ENCODE data around the gene IZUMO2.

Gene IZUMO2

DNA sequence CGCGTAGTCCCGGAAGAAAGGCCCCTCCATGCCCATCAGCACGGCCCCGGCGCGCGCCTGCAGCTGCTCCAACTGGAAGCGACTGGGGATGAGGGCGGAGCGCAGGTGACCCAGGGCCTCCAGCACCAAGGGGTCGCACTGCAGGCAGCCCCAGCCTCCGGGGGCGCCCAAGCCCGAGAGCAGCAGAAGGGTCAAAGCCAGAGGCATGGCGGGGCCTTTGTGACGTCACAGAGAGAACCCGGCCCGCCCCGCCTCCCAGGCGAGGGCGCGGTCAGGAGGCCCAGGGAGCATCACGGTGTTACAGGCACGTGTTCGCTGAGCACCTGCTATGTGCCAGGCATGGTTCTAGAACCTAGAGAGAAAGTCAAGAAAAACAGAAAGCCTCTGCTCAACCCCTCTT lies at the start of gene IZUMO2:
TSS of gene IZUMO2 (minus strand) at position 294 of the 400 bp plus-strand sequence. CDS start at position 207, 87 bp downstream.
- DNase-seq (ENCODE audit: low read depth, low spot score), result no peak

DNA sequence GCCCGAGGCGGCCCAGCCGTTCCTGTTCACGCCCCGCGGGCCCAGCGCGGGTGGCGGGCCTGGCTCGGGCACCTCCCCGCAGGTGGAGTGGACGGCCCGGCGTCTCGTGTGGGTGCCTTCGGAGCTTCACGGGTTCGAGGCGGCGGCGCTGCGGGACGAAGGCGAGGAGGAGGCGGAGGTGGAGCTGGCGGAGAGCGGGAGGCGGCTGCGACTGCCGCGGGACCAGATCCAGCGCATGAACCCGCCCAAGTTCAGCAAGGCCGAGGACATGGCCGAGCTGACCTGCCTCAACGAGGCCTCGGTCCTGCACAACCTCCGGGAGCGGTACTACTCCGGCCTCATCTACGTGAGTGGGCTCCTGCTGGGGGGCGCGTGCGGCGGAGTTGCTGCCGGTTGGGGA lies 47.3 kb upstream of the IZUMO2 start:
- no peak for DNase-seq (ENCODE audit: low read depth, low spot score)

DNA sequence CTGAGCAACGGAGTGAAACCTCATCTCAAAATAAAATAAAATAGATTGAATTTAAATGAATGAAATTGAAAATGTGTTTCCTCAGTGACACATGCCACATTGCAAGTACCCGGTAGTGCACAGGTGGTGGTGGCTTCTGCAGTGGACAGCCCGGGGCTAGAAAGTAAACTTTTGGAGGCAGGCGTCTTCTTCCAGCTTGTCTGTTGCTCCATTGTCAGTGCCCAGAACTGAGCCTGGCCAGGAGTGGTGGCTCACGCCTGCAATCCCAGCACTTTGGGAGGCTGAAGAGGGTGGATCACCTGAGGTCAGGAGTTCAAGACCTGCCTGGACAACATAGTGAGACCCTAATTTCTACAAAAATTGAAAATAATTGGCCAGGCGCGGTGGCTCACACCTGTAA lies 46.0 kb upstream of the IZUMO2 start:
- no peak for DNase-seq (ENCODE audit: low read depth, low spot score)

DNA sequence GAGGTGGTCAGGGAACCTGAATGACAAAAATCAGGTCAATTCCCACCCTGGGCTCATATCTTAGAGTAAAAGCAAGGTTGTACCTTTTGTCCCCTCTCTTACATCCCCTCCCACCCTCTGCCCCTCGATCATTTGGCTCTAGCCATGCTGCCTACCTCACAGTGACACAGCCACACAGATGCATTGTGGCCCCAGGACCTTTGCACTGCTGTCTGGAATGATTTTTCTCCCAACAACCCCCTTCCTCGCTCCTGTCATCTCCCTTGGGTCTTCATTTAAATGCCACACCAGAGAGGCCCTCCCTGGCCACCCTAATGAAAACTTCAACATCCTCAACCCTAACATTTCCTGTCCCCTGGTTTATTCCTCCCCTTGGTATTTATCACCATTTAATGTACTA lies 44.6 kb upstream of the IZUMO2 start:
- no peak for DNase-seq (ENCODE audit: low read depth, low spot score)

DNA sequence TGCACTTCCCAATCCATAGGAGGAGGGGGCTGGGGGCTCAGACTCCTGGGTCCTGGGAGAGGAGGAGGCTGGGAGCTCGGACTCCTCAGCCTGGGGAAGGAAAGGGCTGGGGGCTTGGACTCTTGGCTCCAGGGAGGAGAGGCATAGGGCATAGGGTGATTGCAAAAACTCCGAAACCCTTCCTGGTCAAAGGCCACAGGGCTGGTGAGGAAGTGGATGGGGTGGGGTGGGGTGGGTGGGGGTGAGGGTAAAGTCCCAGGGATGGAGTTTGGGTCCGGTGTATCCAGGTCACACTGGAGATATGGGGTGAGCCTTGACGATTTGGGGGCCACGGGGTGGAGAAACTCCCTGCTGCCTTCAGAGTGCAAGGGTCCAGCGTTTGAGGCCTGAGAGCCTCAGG lies 43.1 kb upstream of the IZUMO2 start:
- no peak for DNase-seq (ENCODE audit: low read depth, low spot score)

DNA sequence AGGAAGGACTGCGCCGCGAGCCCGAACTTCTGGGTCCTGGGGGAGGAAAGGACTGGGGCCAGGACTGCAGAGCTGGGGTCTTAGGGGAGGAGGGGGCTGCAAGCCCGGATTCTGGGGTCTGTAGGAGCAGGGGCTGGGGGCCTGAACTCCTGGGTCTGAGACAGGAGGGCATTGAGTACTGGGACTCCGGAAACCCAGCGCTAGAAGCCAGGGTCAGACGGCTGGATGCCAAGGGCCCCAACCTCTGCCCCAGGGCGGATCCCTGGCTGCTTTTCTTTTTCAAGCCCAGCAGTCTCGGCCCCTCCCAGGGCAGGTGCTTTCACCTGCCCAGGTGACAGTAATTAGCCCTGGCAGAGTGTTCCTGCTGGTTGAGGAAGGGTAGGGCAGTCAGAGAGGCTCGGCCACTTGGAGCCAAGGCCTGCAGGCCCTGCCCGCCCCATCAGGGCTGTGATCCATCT lies 42.6 kb upstream of the IZUMO2 start:
- no peak for DNase-seq (ENCODE audit: low read depth, low spot score)

DNA sequence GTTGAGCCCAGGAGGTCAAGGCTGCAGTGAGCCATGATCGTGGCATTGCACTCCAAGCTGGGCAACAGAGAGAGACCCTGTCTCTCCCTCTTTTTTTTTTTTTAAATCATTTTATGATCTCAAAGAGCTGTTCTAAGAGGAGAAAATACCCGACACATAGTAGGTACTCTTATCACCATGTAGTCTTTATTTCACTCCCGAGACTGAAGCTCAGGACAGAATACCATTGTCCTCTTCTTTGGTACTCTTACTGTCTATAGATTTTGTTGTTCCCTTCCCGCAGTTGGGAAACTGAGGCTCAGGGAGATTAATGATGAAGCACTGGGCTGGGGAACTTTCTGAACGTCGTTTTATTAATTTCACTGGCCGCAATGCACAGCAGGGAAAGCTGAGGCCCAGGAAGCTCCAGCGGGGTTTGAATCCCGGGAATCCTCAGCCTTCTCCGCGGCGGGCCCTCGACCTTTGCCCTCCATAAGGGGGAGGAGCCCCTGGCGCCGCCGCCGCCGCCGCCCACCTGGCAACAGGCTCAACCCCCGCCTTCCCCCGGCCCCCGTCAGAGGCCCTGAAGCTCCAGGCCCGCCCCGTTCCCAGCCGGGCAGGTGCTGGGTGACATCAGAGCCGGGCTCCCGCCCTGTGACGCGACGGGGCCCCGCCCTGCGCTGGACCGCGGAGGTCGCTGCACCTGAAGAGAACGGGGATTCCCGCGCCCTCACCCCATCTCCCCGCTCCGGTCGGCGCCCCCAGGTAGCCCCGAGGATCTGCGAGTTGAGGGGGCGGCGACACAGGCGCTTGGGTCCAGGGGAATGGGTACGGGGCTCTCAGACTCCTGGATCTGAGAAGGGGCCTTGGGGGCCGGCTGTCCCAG lies 42.0 kb upstream of the IZUMO2 start:
- DNase-seq (ENCODE audit: low read depth, low spot score), result no peak

DNA sequence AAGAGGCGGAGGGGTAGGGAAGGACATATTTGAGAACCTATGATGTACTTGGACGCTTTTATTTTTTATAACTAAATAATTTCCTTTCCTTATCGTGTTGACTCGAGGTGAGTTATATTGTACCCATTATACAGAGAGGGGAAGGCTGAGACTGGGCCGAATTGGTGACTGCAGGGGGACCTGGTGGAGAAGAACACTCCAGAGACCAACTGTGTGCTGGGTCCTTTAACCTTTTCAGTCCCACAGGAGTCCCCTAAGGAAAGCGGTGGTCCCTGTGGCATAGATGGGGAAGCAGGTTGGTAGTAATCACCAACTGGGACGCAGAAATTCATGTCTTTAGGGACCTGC lies 41.0 kb upstream of the IZUMO2 start:
- no peak for DNase-seq (ENCODE audit: low read depth, low spot score)

DNA sequence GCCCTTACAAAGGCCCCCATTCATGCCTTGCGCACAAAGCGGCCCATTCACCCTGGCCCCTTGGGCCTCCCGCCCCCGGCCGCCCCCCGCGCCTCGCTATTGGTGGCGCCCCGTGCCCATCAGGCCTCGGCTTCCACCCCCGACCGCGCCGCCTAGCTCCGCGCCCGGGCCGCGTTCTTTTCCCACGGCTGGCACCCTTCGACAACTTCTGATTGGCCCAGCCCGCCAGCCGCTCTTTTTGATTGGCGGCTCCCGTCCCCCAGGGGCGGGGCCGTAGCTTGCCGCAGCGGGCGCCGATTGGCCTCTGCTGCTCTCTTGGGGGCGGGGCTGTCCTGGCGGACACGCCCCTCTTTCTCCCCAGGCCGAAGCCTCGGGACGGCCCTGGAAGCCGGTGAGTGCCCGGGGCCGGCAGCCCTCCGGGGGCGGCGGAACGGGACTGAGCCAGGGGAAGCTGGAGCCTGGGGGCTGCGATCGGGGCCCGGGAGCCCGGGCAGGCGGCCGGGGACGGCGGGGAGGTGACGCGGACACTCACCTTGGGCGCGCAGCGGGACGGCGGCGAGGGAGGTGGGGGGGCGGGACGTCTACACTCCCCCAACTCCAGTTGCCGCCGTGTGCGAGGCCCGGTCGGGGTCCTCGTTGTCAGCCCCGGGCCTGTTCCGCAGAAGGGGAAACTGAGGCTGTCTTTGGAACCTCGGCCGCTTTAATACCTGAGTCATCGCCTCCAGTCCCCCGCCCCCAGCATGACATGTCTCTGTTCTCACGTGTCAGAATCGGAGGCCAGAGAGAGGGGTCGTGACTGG lies 40.4 kb upstream of the IZUMO2 start, which contains the start of gene MYH14:
TSS of gene MYH14 (plus strand) at position 342 of the 800 bp plus-strand sequence. CDS start 6,744 bp downstream, outside the sequence.
- no peak for DNase-seq (ENCODE audit: low read depth, low spot score)

DNA sequence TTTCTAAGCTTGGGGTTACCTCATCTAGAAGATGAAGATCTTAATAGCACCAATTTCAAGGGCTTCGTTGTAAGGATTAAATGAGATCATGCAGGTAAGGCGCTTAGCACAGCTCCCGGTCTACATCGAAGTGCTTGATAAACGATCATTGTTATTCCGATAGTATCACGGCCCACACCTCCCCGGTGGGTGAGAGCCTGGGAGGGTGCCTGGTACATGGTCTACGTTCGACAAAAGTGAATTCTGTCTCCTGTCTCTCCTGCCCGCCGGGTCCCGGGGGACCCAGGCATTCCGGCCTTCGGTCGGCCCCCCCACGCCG lies 39.8 kb upstream of the IZUMO2 start:
- no peak for DNase-seq (ENCODE audit: low read depth, low spot score)

DNA sequence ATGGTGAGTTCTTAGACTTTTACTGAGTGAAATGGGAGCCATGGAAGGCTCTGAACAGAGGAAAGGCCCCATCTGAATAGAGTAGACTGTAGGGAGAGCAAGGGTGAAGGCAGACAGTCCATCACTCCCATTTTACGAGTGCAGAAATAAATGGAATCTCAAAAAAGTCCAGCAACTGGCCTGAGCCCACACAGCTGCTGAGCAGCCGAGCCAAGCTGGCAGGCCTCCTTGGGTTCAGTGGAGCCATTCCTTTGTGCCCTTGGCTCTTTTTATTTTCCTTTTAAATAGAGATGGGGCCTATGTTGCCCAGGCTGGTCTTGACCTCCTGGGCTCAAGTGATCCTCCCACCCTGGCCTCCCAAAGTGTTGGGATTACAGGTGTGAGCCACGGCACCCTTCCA lies 39.3 kb upstream of the IZUMO2 start:
- DNase-seq (ENCODE audit: low read depth, low spot score), result no peak

DNA sequence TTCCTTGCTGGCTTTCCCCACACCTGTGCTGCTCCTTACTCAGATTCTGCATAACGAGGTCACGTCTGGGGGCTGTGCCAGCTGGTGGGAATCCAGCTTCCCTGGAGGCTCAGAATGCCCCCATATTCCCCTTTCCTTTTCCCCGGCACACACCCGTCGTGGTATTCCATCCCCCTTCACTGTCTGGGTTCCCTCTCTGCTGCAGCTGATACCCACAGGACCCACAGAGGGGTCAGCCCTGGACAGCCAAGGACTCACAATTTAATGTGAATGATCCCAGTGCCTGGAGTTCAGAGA lies 36.1 kb upstream of the IZUMO2 start:
- no peak for DNase-seq (ENCODE audit: low read depth, low spot score)

DNA sequence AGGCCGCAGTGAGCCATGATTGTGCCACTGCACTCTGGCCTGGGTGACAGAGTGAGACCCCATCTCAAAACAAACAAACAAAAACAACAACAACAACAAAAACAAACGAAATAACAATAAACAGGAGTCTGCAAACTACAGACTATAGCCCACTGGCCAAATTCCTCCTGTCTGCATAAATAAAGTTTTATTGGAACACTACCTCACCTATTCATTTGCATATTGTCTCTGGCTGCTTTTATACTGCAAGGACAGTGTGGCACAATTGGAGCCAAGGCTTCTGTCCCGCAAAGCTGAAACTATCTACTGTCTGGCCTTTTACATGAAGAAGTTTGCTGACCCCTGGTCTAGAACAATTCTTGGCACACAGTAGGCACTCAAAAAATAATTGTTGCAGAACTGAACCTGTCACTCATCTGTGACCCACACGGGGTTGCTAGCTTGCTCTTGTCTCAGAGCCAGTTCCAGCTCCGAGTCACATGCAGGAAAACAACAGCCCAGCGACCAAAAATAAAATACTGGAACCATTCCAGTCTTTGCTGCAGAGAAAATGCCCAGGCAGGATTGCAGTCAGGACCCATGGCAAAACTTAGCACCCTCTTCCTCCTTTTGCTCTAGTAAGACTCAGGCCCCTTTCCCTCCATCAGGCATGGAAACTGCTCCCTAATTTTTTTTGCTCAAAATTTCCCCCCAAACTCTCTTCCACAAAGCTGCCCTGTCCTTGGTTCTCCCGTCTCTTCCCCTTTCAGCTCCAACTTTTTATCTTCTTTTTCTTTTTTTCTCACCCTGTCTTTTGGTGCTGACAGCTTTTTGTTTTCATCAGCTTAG lies 35.6 kb upstream of the IZUMO2 start:
- no peak for DNase-seq (ENCODE audit: low read depth, low spot score)

DNA sequence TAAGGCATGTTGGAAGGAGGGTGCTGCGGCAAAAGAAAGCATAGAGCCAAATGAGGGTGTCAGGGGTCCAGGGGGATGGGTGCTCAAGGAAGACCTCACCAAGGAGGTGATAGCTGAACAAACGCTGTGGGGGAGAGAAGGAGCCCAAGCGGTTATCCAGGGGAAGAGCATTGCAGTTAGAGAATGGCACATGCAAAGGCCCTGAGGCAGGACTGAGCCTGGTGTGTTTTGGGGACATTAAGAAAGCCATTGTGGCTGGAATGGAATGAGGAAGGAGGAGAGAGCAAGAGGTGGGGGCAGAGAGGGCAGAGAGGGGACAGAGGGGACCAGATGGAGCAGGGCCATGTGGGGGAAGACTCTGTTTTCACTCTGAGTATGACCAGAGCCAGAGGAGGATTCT lies 34.3 kb upstream of the IZUMO2 start:
- no peak for DNase-seq (ENCODE audit: low read depth, low spot score)

DNA sequence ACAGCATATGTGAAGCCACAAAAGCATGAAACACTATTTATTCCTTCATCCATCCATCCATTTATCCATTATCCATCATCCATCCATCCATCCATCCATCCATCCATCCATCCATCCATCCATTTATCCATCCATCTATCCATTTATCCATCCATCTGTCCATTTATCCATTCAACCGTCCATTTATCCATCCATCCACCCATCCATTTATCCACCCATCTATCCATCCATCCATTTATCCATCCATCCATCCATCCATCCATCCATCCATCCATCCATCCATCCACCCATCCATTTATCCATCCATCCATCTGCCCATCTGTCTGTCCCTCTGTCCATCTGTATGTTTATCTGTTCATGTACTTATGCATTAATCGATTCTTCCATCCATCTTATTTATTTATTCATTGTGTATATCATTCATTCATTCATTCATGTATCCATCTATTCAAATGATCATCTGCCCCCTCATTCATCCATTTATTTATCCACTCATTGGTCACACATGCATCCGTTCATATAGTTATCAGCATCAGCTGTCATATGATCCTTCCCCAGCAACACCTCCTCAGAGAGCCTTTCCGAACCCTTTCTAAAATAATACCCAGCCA lies 33.3 kb upstream of the IZUMO2 start:
- DNase-seq (ENCODE audit: low read depth, low spot score), result no peak

DNA sequence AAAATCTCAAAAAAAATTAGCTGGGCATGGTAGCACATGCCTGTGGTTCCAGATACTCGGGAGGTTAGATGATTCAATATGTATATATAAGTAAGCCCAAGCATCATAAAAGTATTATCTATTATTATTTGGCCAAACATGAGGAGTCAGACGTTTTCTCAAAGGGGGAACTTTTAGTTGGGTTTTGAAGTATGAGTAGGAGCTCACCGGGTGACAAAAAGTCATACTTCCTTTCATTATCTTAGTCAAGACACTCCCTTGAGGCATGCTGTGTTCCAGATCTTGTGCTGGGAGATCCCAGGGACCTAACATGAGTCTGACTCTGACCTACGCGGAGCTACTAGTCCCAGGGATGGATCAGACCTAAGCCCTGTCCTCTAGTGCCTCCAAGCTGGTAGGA lies 32.1 kb upstream of the IZUMO2 start:
- DNase-seq (ENCODE audit: low read depth, low spot score), result no peak

DNA sequence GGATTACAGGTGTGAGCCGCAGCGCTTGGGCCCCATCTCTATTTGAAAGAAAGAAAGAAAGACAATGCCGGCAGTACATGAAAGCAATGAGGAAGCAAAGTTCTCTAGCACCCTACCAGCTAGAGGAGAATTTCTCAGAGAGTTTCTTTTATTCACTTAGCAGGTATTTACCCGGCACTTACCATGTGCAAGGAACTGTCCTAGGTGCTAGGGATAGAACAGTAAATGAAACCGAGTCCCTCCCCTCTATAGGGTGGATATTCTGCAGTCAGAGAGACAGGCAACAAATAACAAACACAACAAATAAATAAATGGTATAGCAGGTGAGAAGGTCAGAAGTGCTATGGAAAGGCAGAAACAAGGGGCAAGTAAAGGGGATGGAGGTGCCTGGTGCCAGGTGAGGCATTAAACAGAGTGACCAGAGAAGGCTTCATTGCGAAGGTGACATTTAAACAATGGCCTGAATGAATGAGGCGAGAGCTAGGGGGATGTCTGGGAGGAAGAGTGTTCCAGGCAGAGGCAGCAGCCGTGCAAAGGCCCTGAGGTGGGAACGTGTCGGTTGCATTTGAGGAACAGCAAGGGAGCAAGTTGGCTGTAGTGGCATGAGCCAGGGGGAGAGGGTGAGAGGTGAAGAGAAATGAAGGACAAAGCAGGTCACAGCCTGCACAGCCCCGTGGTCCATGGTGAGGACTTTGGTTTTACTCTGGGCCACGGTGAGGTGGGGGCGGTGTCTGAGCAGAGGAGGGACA lies 29.6 kb upstream of the IZUMO2 start:
- no peak for DNase-seq (ENCODE audit: low read depth, low spot score)

DNA sequence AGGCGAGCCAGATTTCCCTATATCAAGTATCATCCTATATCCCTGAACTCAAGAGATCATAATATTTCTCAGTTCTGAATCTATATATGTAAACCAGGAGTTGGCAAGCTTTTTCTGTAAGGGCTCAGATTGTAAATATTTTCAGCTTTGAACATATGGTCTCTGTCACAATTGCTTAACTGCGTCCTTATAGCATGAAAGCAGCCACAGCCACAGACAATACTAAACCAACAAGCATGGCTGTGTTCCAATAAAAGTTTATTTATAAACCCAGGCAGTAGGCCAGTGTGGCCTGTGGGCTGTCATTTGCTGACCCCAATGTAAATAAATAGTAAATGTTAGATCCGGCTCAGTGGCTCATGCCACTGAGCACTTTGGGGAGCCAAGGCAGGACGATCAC lies 28.1 kb upstream of the IZUMO2 start:
- no peak for DNase-seq (ENCODE audit: low read depth, low spot score)

DNA sequence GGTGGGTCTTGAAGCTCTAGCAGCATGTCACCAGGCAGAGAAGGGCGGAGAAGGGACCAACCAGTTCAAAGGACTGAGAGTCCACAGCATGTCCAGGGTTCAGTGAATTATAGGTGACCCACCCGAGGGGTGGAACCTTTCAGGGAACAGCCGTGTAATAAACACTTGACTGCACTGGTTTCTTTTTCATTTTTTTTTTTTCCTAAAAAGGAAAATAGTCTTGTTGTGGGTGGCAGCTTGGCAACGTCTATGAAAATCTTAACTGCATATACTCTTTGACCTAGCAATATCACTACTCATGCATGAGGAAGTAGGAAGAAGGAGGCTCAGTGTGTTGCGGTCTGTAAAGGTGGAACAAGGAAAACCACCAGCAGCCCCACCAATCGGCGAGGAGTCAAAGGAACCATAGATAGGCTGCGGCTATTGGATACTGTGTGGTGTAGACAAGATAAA lies 27.4 kb upstream of the IZUMO2 start:
- no peak for DNase-seq (ENCODE audit: low read depth, low spot score)

DNA sequence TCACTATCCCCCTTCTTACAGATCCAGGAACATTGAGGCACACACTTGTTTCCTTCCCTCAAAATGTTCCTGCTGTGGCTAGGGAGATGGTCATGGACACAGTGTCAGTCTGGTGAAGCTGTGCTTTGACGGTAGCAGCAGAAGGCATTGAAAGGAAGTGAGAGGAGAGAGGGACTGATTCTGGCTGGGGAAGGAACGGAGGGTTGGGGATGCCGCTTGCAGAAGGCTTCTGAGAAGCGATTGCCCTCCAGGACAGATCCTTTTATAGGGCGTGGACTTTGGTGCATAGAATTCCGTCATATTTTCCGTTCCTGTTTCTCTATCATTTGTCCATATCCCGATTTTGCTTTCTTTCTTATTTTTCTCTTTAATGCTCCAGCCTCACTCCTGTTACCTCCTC lies 26.2 kb upstream of the IZUMO2 start:
- DNase-seq (ENCODE audit: low read depth, low spot score), result no peak

DNA sequence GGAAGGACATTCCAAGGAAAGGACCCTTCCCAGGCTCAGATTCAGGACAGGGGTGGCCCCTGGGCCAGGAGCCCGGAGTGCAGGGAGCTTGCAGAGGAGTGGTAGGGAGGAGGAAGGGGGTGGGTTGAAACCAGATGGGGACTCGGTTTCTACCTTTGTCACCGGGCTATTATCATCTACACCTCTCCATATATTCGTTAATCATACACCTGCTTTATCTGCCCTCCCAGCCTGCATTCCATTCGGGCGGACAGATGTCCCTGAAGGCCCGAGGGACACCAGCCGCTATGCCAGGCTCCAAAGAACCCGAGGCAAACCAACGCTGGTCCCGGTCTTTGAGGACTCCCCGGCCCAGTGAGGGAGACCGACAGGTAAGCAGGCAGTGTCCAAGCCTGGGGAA lies 24.9 kb upstream of the IZUMO2 start:
- DNase-seq (ENCODE audit: low read depth, low spot score), result no peak

Measured in iPS DF 19.7 (cell line).